HepG2 (cell line): ENCODE results near the gene CAPN11. TPM values are rescaled to one million over a fixed set of nuclear protein-coding genes. Genes with fewer than 3 reads are reported as not detected.
A peak's percentile ranks its signal among the peaks of the same experiment; 100 is the strongest.

Experiments used
- ESRRA ChIP-seq: sonication (generic); formaldehyde crosslinking; IDR thresholded peaks from 2 replicates; pipeline ENCODE4 v1.5.1; 2020; ENCODE audit warnings: mild to moderate bottlenecking, low read depth, missing genetic modification reagents
- FOXM1 ChIP-seq: sonication (generic); formaldehyde crosslinking; IDR thresholded peaks from 2 replicates; pipeline ENCODE4 v1.5.0; 2020; ENCODE audit warnings: missing genetic modification reagents
- NFKBIZ ChIP-seq: IDR thresholded peaks from 2 replicates; pipeline ENCODE4 v1.6.1; 2018; ENCODE audit warnings: missing genetic modification reagents, missing compliant biosample characterization
- NFYB ChIP-seq: sonication (generic); formaldehyde crosslinking; IDR thresholded peaks from 2 replicates; pipeline ENCODE4 v1.4.0; 2020; ENCODE audit warnings: missing genetic modification reagents
- STAG1 ChIP-seq: sonication (generic); formaldehyde crosslinking; IDR thresholded peaks from 2 replicates; pipeline ENCODE4 v1.4.0; 2020; ENCODE audit warnings: missing genetic modification reagents
- ZNF10 ChIP-seq: sonication (generic); formaldehyde crosslinking; IDR thresholded peaks from 2 replicates; pipeline ENCODE4 v1.4.0; 2020; ENCODE audit warnings: mild to moderate bottlenecking, low read depth, missing genetic modification reagents, borderline replicate concordance
- ZNF274 ChIP-seq: sonication (generic); formaldehyde crosslinking; IDR thresholded peaks from 2 replicates; pipeline ENCODE4 v1.5.1; 2020; ENCODE audit warnings: mild to moderate bottlenecking, missing genetic modification reagents
- ZNF430 ChIP-seq: sonication (generic); formaldehyde crosslinking; IDR thresholded peaks from 2 replicates; pipeline ENCODE4 v1.9.0; 2021; ENCODE audit warnings: mild to moderate bottlenecking, missing genetic modification reagents
- ZNF432 ChIP-seq: sonication (generic); formaldehyde crosslinking; IDR thresholded peaks from 2 replicates; pipeline ENCODE4 v1.5.0; 2020; ENCODE audit warnings: missing genetic modification reagents, mild to moderate bottlenecking, borderline replicate concordance
- ZNF446 ChIP-seq: sonication (generic); formaldehyde crosslinking; IDR thresholded peaks from 2 replicates; pipeline ENCODE4 v1.5.0; 2020; ENCODE audit warnings: mild to moderate bottlenecking, missing genetic modification reagents
- ZNF773 ChIP-seq: sonication (generic); formaldehyde crosslinking; IDR thresholded peaks from 2 replicates; pipeline ENCODE4 v1.4.0; 2020; ENCODE audit warnings: missing genetic modification reagents, borderline replicate concordance
- ZNF891 ChIP-seq: sonication (generic); formaldehyde crosslinking; IDR thresholded peaks from 2 replicates; pipeline ENCODE4 v1.5.0; 2020; ENCODE audit warnings: mild to moderate bottlenecking, missing genetic modification reagents
- ZSCAN22 ChIP-seq: sonication (generic); formaldehyde crosslinking; IDR thresholded peaks from 2 replicates; pipeline ENCODE4 v1.4.0; 2020; ENCODE audit warnings: mild to moderate bottlenecking, missing genetic modification reagents
- polyA plus RNA-seq, 8 experiments: library from polyadenylated mRNA; depleted of rRNA in 3 of 8; stranded (reverse) in 7 of 8; unstranded in 1 of 8; fragments of >200 nt; fragmentation: Illumina TruSeq in 4 of 8; extraction: Trizol in 4 of 8; gene quantifications; 2 replicates each; pipeline versions ENCODE4 v1.2.1 to v1.2.3, GENCODE V29; 2011 to 2016; ENCODE audit warnings: low read depth in 4 of 8, missing spikeins in 1 of 8, mixed read lengths in 1 of 8; ENCODE audit not compliant: insufficient read depth in 1 of 8
- total RNA-seq, 5 experiments: library from RNA; depleted of rRNA; stranded (reverse); fragments of >200 nt; fragmentation: Illumina TruSeq; extraction: Trizol; gene quantifications; 2 replicates each; pipeline ENCODE4 v1.2.3, GENCODE V29; 2016; ENCODE audit warnings: low read depth in 1 of 5
- TF ChIP-seq, protein P1 (sequence below): IDR thresholded peaks from 2 replicates; pipeline ENCODE4 v1.6.1; 2016; ENCODE audit warnings: low read depth, missing genetic modification reagents, missing compliant biosample characterization
- TF ChIP-seq, protein P2 (sequence below): sonication (generic); formaldehyde crosslinking; conservative IDR thresholded peaks from 2 replicates; pipeline ENCODE4 v1.8.0; 2022; ENCODE audit warnings: missing genetic modification reagents
- TF ChIP-seq, protein P3 (sequence below): IDR thresholded peaks from 2 replicates; pipeline ENCODE4 v1.6.1; 2012; ENCODE audit warnings: low read length, improper control_type of control experiment
- TF ChIP-seq, protein P4 (sequence below): IDR thresholded peaks from 2 replicates; pipeline ENCODE4 v1.6.1; 2018; ENCODE audit warnings: missing genetic modification reagents, mild to moderate bottlenecking, missing compliant biosample characterization

Gene CAPN11
- total and polyA plus RNA-seq, 2 of the 13 experiments (the other 11 are each of a cell fraction or from before 2014, with no cell fraction given) = 0.07 to 0.11 TPM

DNA sequence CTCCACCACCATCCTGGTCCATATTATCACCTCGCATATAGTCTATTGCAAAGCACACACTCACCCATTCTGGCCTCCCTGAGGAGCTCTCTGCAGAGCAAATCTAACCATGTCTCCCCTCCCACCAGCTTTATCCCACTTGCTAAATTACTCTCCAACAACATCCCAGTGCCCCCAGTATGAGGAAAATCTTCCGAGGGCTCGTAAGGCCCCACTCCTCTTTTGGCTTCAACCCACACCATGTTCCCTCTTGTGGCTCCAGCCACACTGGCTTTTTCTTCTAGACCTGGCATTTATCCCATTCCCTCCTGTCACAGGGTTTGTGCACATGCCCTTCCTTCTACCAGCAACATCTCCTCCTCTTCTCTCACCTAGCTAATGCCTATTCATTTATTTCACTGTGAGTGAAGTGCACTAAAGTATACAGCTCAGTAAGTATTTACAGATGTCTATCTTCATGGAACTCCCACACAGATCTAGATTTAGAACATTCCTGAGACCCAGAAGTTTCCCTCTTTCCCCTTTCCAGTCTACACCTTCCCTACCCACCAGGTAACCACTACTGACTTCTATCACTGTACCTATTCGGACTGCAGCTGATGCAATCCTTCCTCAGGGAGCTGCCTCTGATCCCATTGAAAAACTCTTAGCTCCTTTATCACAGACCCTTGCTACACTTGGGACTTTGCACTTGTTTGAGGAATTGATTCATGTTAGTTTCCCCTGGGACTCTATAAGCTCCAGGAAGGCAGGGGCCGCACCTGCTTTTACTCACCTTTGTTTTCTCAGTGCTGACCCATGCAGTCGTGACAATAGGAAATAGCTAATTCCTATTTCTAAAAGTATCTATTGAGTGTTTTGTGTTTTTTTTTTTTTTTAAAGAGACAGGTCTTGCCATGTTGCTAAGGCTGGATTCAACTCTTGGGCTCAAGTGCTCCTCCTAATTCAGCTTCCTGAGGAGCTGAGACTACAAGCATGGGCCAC lies 46.9 kb upstream of the CAPN11 start (continued):
- TF ChIP-seq ZNF430 (CRISPR knock-in tag) (no peak), ZNF274 (CRISPR knock-in tag) (no peak), ZNF10 (CRISPR knock-in tag) (no peak), FOXM1 (CRISPR knock-in tag) (no peak), NFKBIZ (CRISPR knock-in tag) (peak; percentile 69; the same call in 1 of the 2 replicates), ZNF446 (no peak), ZNF773 (CRISPR knock-in tag) (no peak), STAG1 (CRISPR knock-in tag) (no peak), ZSCAN22 (CRISPR knock-in tag) (no peak), ZNF432 (no peak), ZNF891 (CRISPR knock-in tag) (no peak), ESRRA (peak; percentile 70; the same call in 1 of the 2 replicates), NFYB (CRISPR knock-in tag) (no peak)
- TF ChIP-seq, protein P1, sequence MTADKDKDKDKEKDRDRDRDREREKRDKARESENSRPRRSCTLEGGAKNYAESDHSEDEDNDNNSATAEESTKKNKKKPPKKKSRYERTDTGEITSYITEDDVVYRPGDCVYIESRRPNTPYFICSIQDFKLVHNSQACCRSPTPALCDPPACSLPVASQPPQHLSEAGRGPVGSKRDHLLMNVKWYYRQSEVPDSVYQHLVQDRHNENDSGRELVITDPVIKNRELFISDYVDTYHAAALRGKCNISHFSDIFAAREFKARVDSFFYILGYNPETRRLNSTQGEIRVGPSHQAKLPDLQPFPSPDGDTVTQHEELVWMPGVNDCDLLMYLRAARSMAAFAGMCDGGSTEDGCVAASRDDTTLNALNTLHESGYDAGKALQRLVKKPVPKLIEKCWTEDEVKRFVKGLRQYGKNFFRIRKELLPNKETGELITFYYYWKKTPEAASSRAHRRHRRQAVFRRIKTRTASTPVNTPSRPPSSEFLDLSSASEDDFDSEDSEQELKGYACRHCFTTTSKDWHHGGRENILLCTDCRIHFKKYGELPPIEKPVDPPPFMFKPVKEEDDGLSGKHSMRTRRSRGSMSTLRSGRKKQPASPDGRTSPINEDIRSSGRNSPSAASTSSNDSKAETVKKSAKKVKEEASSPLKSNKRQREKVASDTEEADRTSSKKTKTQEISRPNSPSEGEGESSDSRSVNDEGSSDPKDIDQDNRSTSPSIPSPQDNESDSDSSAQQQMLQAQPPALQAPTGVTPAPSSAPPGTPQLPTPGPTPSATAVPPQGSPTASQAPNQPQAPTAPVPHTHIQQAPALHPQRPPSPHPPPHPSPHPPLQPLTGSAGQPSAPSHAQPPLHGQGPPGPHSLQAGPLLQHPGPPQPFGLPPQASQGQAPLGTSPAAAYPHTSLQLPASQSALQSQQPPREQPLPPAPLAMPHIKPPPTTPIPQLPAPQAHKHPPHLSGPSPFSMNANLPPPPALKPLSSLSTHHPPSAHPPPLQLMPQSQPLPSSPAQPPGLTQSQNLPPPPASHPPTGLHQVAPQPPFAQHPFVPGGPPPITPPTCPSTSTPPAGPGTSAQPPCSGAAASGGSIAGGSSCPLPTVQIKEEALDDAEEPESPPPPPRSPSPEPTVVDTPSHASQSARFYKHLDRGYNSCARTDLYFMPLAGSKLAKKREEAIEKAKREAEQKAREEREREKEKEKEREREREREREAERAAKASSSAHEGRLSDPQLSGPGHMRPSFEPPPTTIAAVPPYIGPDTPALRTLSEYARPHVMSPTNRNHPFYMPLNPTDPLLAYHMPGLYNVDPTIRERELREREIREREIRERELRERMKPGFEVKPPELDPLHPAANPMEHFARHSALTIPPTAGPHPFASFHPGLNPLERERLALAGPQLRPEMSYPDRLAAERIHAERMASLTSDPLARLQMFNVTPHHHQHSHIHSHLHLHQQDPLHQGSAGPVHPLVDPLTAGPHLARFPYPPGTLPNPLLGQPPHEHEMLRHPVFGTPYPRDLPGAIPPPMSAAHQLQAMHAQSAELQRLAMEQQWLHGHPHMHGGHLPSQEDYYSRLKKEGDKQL (CRISPR knock-in tag) = peak; percentile 40; the same call in 1 of the 2 replicates
- TF ChIP-seq, protein P2, sequence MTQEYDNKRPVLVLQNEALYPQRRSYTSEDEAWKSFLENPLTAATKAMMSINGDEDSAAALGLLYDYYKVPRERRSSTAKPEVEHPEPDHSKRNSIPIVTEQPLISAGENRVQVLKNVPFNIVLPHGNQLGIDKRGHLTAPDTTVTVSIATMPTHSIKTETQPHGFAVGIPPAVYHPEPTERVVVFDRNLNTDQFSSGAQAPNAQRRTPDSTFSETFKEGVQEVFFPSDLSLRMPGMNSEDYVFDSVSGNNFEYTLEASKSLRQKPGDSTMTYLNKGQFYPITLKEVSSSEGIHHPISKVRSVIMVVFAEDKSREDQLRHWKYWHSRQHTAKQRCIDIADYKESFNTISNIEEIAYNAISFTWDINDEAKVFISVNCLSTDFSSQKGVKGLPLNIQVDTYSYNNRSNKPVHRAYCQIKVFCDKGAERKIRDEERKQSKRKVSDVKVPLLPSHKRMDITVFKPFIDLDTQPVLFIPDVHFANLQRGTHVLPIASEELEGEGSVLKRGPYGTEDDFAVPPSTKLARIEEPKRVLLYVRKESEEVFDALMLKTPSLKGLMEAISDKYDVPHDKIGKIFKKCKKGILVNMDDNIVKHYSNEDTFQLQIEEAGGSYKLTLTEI (CRISPR knock-in tag) = no peak
- TF ChIP-seq, protein P3, sequence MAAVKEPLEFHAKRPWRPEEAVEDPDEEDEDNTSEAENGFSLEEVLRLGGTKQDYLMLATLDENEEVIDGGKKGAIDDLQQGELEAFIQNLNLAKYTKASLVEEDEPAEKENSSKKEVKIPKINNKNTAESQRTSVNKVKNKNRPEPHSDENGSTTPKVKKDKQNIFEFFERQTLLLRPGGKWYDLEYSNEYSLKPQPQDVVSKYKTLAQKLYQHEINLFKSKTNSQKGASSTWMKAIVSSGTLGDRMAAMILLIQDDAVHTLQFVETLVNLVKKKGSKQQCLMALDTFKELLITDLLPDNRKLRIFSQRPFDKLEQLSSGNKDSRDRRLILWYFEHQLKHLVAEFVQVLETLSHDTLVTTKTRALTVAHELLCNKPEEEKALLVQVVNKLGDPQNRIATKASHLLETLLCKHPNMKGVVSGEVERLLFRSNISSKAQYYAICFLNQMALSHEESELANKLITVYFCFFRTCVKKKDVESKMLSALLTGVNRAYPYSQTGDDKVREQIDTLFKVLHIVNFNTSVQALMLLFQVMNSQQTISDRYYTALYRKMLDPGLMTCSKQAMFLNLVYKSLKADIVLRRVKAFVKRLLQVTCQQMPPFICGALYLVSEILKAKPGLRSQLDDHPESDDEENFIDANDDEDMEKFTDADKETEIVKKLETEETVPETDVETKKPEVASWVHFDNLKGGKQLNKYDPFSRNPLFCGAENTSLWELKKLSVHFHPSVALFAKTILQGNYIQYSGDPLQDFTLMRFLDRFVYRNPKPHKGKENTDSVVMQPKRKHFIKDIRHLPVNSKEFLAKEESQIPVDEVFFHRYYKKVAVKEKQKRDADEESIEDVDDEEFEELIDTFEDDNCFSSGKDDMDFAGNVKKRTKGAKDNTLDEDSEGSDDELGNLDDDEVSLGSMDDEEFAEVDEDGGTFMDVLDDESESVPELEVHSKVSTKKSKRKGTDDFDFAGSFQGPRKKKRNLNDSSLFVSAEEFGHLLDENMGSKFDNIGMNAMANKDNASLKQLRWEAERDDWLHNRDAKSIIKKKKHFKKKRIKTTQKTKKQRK = no peak
- TF ChIP-seq, protein P4, sequence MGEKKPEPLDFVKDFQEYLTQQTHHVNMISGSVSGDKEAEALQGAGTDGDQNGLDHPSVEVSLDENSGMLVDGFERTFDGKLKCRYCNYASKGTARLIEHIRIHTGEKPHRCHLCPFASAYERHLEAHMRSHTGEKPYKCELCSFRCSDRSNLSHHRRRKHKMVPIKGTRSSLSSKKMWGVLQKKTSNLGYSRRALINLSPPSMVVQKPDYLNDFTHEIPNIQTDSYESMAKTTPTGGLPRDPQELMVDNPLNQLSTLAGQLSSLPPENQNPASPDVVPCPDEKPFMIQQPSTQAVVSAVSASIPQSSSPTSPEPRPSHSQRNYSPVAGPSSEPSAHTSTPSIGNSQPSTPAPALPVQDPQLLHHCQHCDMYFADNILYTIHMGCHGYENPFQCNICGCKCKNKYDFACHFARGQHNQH (CRISPR knock-in tag) = peak; percentile 93
